ENCODE results near the gene POMGNT2.

GRCh38 chr3:43104660-43105595 lies 951 bp downstream of the POMGNT2 start:
- TF ChIP-seq POLR2A (IDR thresholded peaks at IDR 0.05) (no peak), CTCF (IDR thresholded peaks at IDR 0.05) (no peak)
